ENCODE measurements around the gene PGBD5.

Gene PGBD5

GRCh38 chr1:230394134-230394533, 32.0 kb downstream of the PGBD5 start:
- no peak for DNase-seq

- no peak for DNase-seq
Observed at GRCh38 chr1:230393722-230394121, 32.4 kb downstream of the PGBD5 start.

GRCh38 chr1:230392920-230393521, 33.1 kb downstream of the PGBD5 start:
- DNase-seq, result no peak

GRCh38 chr1:230392536-230392909, 33.6 kb downstream of the PGBD5 start:
- no peak for DNase-seq

GRCh38 chr1:230391776-230392535, 34.2 kb downstream of the PGBD5 start:
- DNase-seq, result no peak

GRCh38 chr1:230390371-230390770, 35.8 kb downstream of the PGBD5 start:
- DNase-seq, result no peak

GRCh38 chr1:230387876-230388275, 38.3 kb downstream of the PGBD5 start:
- no peak for DNase-seq

- no peak for DNase-seq
Observed at GRCh38 chr1:230387296-230387695, 38.8 kb downstream of the PGBD5 start.

- no peak for DNase-seq
Observed at GRCh38 chr1:230386637-230387262, 39.4 kb downstream of the PGBD5 start.

- no peak for DNase-seq
Observed at GRCh38 chr1:230385930-230386329, 40.2 kb downstream of the PGBD5 start.

- DNase-seq, result no peak
Observed at GRCh38 chr1:230385158-230385450, 41.0 kb downstream of the PGBD5 start.

- no peak for DNase-seq
Observed at GRCh38 chr1:230384380-230385157, 41.6 kb downstream of the PGBD5 start.

GRCh38 chr1:230383425-230383824, 42.7 kb downstream of the PGBD5 start:
- DNase-seq, result no peak

- DNase-seq, result no peak
Observed at GRCh38 chr1:230382001-230382491, 44.1 kb downstream of the PGBD5 start.

- no peak for DNase-seq
Observed at GRCh38 chr1:230381585-230381984, 44.5 kb downstream of the PGBD5 start.

- no peak for DNase-seq
Observed at GRCh38 chr1:230381049-230381467, 45.1 kb downstream of the PGBD5 start.

- DNase-seq, result no peak
Observed at GRCh38 chr1:230379928-230380327, 46.2 kb downstream of the PGBD5 start.

- no peak for DNase-seq
Observed at GRCh38 chr1:230379462-230379861, 46.7 kb downstream of the PGBD5 start.

GRCh38 chr1:230377851-230378250, 48.3 kb downstream of the PGBD5 start:
- no peak for DNase-seq

GRCh38 chr1:230377324-230377723, 48.8 kb downstream of the PGBD5 start:
- DNase-seq, result no peak

GRCh38 chr1:230376296-230376695, 49.8 kb downstream of the PGBD5 start:
- DNase-seq, result peak; percentile 15

GRCh38 chr1:230375780-230376179, 50.4 kb downstream of the PGBD5 start:
- DNase-seq, result no peak

GRCh38 chr1:230375147-230375546, 51.0 kb downstream of the PGBD5 start:
- DNase-seq, result no peak

Data from midbrain (tissue), 1 donor.